Neural progenitor cell (in vitro differentiated cells): Measurements from ENCODE around the gene LPAR2.

Experiments
- CTCF ChIP-seq: fragments of 200-600 bp; sonication (generic); IDR thresholded peaks from 2 replicates; pipeline ENCODE4 v1.5.1; 2017; ENCODE audit warnings: antibody characterized with exemption, mild to moderate bottlenecking
- EZH2 ChIP-seq: fragments of 200-600 bp; sonication (generic); IDR thresholded peaks from 2 replicates; pipeline ENCODE4 v1.6.1; 2017; ENCODE audit warnings: antibody characterized with exemption, mild to moderate bottlenecking, moderate library complexity

- no peak for TF ChIP-seq CTCF
- TF ChIP-seq EZH2 = no peak
These were observed 30.2 kb downstream of the LPAR2 start for GRCh38 chr19:19597809-19598306.
